ENCODE measurements around the gene GPX4.

The GPX4 gene

DNA sequence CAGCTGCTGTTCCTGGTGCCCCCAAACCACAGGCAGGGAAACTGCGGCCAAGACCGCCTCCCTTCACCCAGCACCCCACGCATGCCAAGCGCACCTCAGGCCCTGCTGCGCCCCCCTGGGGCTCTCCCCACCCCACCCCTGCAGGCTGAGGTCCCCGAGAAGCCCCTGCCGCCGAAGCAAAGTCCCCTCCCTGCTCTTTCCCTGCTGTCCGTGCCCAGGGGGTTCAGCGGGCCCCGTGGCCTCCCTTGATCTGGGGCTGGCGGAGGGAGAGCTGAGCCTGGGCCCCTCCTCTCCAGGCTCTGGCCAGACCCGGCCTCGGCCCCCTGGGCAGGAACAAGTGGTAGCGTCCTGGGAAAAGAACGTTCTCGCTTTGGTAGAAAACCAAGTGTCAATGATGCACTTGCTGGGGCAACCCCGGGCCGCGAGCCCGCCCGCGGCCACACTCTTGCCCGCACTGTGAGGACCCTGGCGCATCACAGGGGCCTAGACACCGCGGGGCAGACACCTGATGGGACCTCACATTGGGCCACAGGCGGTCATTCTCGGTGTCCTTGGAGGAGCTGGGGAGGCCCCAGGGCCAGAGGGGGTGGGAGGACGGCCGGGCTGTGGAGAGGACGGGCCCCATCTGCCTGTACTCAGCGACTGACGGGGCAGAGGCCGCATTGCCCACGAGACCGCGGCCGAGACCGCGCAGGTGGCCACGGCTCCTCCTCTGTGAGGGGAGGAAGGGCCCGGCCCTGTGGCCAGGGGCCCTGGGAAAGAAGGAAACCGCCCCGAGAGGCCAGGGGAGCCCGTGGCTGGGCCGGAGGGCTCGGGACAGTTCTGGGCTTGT is 29.0 kb downstream of the GPX4 start:
- peak in 3 of 14 donors; percentile 21 to 82 (median 25) for DNase-seq

- no peak for DNase-seq
Measured at GRCh38 chr19:1133471-1133929, 29.7 kb downstream of the GPX4 start.

- DNase-seq = no peak
Measured at GRCh38 chr19:1134431-1134830, 30.6 kb downstream of the GPX4 start.

DNA sequence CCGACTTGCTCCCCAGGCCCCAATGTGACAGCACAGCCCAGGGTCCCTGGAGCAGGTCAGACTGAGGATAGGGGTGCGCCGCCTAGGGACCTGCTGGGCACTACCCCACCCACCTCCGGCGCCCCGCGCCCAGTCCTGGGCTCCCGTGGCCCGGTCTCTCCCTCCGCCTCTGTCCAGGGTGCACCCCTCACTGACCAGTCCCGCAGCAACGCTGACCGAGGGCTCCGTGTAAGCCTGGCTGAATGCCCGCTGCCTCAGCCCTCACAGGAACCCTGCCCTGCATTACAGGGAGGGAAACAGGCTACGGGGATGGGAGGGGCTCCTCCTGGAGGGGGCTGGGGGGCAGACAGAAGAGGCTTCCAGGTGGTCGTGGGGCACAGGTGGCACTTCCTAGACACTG is 31.7 kb downstream of the GPX4 start:
- DNase-seq = no peak

DNA sequence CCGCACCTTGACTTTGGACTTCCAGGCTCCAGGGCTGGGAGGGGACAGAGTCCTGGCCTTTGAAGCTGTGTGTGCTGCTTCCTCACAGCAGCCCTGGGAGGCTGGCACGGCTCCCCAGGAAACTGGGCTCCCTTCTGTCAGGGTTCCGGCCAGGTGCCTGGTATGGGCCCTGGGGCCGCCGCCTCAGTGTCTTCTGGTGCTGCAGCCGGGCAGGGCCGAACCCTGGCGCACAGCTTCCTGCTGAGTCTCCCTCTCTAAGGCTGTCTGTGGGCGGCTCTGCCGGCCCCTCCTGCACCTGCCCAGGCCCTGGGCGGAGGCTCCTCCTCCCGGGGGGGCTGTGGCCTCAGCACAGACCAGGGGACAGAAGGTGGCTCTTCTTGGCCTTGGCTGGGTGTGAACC is 32.4 kb downstream of the GPX4 start:
- peak in 1 of 14 donors; percentile 66 for DNase-seq

- DNase-seq = peak in 1 of 14 donors; percentile 66
Measured at GRCh38 chr19:1136621-1137317, 33.0 kb downstream of the GPX4 start.

DNA sequence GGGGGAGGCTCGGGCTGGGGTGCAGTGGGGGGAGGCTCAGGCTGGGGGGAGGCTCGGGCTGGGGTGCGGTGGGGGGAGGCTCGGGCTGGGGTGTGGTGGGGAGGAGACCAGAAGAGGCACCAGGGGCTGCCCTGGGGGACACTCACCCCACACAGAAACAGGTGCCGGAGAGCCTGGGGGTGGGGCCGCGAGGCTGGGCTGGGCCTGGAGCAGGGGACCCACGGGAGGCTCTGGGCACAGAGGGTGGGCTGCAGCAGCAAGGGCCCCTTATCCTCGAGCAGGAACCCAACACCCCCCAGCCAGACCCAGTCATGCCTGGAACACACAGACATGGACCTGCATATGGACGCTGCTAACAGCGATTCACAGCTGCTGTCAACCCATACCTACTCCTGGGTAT is 34.3 kb downstream of the GPX4 start:
- no peak for DNase-seq

DNA sequence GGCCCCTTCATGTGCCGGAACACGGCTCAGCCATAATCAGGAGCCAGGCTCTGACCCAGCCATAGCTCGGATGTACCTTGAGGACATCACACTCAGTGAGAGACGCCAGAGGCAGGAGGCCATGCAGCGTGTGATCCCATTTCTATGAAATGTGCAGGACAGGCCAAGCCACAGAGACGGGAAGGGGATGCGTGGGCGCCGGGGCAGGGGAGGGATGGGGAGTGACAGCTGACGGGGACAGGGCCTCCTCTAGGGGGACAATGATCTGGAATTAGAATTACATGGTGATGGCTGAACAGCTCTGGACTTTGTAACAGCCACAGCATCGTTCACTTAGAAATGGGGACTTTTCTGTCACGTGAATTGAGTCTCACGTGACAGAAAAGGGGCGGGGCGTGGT is 35.3 kb downstream of the GPX4 start:
- no peak for DNase-seq

GRCh38 chr19:1140272-1141027 is 36.7 kb downstream of the GPX4 start:
- no peak for DNase-seq

DNA sequence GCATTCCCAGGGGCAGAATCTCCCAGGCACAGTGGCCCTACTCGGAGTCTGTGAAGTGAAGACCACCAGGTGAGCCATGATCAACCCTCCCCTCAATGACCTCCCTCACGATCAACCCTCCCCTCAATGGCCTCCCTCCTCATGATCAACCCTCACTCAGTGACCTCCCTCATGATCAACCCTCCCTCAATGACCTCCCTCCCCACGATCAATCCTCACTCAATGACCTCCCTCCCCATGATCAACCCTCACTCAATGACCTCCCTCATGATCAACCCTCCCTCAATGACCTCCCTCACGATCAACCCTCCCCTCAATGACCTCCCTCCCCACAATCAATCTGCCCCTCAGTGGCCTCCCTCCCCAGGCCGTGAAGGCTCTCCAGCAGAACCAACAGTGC is 38.1 kb downstream of the GPX4 start:
- no peak for DNase-seq

DNA sequence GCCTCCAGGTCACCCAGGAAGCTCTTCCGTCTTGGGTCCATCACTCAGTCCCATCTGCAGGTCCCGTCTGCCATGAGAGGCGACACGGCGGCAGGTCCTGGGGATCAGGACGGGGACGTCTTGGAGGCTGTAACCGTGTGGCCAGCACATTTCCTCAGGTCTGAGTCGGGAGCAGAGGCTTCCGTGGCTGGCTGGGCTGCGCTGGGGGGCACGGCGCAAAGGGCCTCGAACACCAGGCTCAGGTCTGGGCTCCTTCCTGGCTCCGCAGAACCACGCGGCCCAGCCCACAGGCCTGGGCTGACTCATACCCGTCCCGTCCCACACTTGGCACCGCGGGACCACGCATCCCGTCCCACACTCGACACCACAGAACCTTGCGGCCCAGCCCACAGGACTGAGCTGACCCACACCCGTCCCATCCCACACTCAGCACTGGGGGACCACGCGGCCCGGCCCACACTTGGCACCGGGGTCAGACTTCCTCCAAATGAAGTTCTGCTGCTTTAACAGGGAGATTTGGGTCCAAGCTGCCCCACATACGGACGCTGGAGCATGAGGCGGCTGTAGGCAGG is 40.1 kb downstream of the GPX4 start:
- DNase-seq = no peak

- no peak for DNase-seq
Measured at GRCh38 chr19:1144741-1145140, 40.9 kb downstream of the GPX4 start.

GRCh38 chr19:1145635-1146411 is 42.0 kb downstream of the GPX4 start:
- no peak for DNase-seq

GRCh38 chr19:1146412-1146699 is 42.6 kb downstream of the GPX4 start:
- DNase-seq = no peak

DNA sequence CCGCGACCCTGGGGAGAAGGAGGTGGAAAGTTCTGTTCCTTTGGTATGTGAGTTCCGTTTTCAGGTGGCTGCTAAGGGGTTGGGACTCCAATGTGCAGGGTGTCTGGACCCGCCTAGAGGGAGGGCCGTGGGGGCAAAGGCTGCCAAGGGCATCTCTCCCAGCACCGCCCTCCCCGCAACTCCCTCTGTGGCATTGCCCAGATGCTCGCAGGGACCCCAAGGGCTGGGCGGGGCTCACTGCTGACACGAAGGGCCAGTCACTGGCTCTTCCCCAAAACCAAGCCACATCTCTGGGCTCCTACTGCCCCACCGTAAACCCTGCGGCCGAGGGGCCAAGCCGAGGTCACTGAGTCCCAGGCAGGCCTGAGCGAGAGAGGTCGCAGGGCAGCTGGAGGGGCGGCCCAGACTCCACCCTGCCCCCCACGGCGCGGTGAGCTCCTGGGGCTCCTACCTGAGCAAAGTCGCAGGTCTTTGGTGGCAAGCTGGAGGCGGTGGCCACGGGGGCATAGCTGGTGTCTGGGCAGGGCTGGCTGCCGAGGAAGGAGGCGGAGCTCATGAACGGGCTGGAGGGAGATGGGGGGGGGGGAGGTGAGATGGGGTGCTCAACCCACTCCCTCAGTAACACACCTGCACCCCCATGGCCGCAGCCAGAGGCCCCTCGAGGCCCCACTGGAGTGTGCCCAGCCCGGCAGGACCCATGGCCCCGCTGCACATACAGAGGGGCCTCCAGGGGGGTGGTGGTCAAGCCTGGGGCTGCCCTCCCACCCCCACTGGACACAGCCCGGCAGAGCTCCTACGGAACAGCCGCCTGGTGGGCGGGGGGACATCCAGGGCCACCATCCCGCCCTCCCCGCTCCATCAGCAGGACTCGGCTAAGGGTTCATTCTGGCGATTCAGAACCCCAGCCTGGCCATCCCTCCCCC is 43.3 kb downstream of the GPX4 start:
- no peak for DNase-seq

- no peak for DNase-seq
Measured at GRCh38 chr19:1147934-1148549, 44.2 kb downstream of the GPX4 start.

DNA sequence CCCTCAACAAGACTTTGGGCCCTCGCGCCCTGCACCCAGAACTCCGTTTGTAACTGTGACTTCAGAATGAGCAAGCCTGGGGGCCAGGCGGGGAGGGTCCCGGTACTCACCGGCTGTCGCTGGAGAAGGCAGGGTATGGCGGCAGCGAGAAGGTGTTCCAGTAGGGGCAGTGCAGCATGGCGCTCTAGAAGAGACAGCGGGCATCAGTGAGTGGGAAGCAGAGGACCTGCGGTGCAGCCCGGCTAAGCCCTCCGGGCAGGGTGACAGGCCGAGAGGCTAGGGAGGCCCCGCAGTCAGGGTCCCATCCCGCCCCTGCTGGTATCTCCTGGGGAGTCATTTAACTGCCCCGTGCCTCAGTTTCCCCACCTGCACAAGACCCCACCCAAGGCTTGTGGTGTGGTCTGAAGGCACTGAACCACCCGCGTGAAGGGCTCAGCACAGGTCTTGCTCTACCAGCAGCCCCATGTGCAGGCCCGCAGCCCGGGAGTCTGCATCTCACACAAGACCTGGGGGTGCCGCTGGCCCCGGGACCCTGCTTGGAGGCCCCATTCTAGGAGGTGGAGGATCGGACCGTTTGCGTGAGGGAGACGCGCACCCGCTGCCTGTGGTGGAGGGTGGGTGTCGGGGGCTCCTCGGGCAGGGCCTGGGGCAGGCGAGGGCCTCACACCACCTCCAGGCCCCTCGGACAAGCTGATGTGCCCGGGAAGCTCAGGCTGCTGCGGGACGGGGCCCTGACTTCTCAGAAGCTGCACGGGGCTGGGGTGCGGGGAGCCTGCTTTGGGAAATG is 45.7 kb downstream of the GPX4 start:
- no peak for DNase-seq

GRCh38 chr19:1150333-1151036 is 46.7 kb downstream of the GPX4 start:
- DNase-seq = no peak

Measured in C1 segment of cervical spinal cord (tissue), 14 donors.